ENCODE data around the gene NLRC5.

DNA sequence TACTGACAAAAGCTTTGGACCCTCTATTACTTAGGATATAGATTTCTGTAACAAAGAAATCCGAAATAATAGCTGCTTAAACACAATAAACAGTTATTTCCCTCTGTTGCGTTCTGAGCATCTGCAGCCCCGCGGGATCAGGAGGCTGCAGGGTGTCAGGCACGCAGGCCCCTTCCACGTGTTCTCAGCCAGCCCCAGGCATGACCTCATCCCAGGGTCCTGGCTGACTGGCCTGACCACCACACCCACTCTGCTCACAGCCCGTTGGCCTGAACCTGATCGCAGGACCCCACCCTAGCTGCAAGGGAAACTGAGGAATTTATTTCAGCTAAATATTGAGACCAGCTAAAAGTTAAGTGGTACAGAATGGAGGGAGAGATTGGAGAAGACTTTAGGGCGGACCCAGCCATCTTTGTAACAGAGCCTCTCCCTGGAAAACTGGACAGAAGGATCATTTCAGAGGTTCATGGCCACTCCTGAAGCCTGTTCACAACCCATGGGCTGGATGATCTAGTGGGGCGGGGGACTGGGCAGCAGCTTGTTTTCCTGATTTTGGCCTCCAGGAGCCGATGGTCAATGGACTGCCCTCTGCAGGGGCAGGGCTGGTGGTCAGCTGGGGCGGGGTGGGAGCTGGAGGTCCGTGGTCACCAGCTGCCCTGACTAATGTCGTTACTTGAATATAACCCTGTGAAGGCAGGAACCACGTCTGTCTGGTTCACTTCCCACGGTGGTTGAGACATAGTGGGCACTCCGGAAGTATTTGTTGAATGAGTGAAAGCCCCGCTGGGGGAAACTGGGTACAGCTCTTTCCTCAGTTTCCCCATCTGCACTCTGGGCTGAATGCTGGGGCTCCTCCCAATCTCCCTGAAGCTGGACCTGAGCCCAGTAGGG lies 16.7 kb upstream of the NLRC5 start:
- TF ChIP-seq, protein P1, sequence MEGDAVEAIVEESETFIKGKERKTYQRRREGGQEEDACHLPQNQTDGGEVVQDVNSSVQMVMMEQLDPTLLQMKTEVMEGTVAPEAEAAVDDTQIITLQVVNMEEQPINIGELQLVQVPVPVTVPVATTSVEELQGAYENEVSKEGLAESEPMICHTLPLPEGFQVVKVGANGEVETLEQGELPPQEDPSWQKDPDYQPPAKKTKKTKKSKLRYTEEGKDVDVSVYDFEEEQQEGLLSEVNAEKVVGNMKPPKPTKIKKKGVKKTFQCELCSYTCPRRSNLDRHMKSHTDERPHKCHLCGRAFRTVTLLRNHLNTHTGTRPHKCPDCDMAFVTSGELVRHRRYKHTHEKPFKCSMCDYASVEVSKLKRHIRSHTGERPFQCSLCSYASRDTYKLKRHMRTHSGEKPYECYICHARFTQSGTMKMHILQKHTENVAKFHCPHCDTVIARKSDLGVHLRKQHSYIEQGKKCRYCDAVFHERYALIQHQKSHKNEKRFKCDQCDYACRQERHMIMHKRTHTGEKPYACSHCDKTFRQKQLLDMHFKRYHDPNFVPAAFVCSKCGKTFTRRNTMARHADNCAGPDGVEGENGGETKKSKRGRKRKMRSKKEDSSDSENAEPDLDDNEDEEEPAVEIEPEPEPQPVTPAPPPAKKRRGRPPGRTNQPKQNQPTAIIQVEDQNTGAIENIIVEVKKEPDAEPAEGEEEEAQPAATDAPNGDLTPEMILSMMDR (IDR thresholded peaks at IDR 0.05; ENCODE audit: low read length), result no peak
- TF ChIP-seq EZH2phosphoT487 (IDR thresholded peaks at IDR 0.05; ENCODE audit: low read length) (no peak), EZH2 (optimal IDR thresholded peaks at IDR 0.05; ENCODE audit: low read depth, low read length) (no peak)
